Central memory CD8-positive, alpha-beta T cell (primary cell): Measurements from ENCODE around the gene SYNPO2.

Experiments used
- ATAC-seq: fragments of 150-1000 bp; cut with Tn5 transposase; replicated peaks from 2 replicates; pipeline ENCODE4 v1.10.0; 2022; ENCODE audit warnings: mild to moderate bottlenecking, moderate FRiP score, moderate number of reproducible peaks; ENCODE audit not compliant: poor library complexity, severe bottlenecking; ENCODE audit errors: extremely low read depth
- DNase-seq, 2 donors: peaks; one replicate each; pipeline ENCODE4 v3.0.0; 2021; ENCODE audit warnings: low spot score in 2 of 2
- H3K27ac Mint-ChIP-seq: one replicate; pipeline ENCODE4 v1.8.0; 2022; ENCODE audit warnings: low read depth, mild to moderate bottlenecking, moderate library complexity, mixed read lengths
- H3K27me3 Mint-ChIP-seq: one replicate; pipeline ENCODE4 v1.8.0; 2022; ENCODE audit warnings: mixed read lengths
- H3K36me3 Mint-ChIP-seq: one replicate; pipeline ENCODE4 v1.8.0; 2022; ENCODE audit warnings: mild to moderate bottlenecking, moderate library complexity, mixed read lengths; ENCODE audit not compliant: insufficient read depth
- H3K4me1 Mint-ChIP-seq: one replicate; pipeline ENCODE4 v1.8.0; 2022; ENCODE audit warnings: mixed read lengths
- H3K4me3 Mint-ChIP-seq: one replicate; pipeline ENCODE4 v1.8.0; 2022; ENCODE audit warnings: mild to moderate bottlenecking, moderate library complexity, mixed read lengths
- H3K9me3 Mint-ChIP-seq: one replicate; pipeline ENCODE4 v1.8.0; 2022; ENCODE audit warnings: mixed read lengths

Gene SYNPO2

DNA sequence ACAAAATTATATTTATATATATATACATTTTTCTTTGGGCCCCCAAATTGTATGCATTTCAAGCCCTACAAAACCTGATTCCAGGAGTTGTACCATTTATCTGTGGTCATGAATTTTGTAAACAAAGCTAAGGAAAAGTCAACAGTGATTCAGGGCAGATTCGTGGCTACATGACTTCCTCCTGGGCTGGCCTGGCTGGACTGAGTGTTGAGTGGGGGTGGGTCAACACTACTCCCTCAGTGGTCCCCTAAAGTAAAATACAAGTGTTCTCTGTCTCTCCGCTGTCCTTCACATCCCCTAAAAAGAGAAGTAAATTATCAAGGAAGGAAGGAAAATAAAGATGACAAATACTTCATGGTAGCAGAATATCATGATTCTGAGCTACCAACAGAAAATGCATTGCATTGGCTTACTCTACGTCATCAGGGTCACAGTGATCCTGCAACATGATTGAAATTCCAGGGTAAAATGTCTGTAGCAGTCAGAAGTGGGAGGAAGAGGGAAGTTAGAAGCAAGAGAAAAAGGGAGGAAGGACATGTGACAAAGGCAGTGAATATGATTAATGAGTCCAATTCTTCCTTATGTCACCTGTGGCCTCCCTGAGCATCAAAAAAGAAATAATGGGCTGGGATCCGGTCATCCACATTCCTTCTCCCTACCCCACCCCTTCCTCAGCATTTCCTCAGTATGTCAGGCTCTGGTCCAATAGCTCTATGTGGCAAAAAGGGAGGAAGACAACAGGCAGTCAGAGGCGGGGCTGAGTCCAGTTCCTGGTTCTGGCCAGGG lies 204.6 kb downstream of the SYNPO2 start:
- Mint-ChIP-seq H3K36me3 (no peaks in the 10 kb centered on the region), H3K27ac (no peak overlapping the region), H3K4me1 (peaks cover 9% of the 10 kb centered on the region), H3K4me3 (no peak overlapping the region), H3K27me3 (peaks cover 20% of the 10 kb centered on the region), H3K9me3 (no peaks in the 10 kb centered on the region)
- ATAC-seq, result no peak
- DNase-seq, result no peak

- Mint-ChIP-seq H3K27ac (peak overlapping the region; percentile 77), H3K36me3 (no peaks in the 10 kb centered on the region), H3K9me3 (no peaks in the 10 kb centered on the region), H3K4me1 (peaks cover 9% of the 10 kb centered on the region), H3K27me3 (peaks cover 36% of the 10 kb centered on the region), H3K4me3 (peak overlapping the region; percentile 66)
- DNase-seq (no peak), ATAC-seq (no peak)
These were observed 208.7 kb downstream of the SYNPO2 start for GRCh38 chr4:119097282-119097900.

DNA sequence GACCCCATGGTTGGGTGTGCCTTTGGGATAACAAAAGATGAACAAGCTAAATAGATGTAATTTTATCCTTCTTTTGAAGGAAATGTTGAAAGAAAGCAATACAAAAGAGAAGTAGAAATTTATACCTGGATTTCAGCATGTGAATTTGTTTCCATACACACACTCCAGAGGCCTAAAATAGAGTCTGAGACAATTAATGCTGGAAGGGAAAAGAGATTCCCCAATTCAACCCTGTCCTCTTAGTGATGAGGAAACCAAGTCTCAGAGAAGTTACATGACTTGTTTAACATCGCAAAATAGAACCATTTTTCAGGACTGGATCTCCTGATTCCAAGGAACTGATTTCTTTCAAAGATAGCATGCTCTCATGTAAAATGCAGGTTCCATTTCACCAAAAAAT lies 209.7 kb downstream of the SYNPO2 start:
- H3K9me3 Mint-ChIP-seq, result no peaks in the 10 kb centered on the region
- ATAC-seq, result no peak
- H3K36me3 Mint-ChIP-seq, result no peaks in the 10 kb centered on the region
- H3K27me3 Mint-ChIP-seq, result peaks cover 36% of the 10 kb centered on the region
- H3K4me1 Mint-ChIP-seq, result peaks cover 9% of the 10 kb centered on the region
- no peak for DNase-seq
- H3K27ac Mint-ChIP-seq, result no peak overlapping the region
- no peak overlapping the region for H3K4me3 Mint-ChIP-seq

DNA sequence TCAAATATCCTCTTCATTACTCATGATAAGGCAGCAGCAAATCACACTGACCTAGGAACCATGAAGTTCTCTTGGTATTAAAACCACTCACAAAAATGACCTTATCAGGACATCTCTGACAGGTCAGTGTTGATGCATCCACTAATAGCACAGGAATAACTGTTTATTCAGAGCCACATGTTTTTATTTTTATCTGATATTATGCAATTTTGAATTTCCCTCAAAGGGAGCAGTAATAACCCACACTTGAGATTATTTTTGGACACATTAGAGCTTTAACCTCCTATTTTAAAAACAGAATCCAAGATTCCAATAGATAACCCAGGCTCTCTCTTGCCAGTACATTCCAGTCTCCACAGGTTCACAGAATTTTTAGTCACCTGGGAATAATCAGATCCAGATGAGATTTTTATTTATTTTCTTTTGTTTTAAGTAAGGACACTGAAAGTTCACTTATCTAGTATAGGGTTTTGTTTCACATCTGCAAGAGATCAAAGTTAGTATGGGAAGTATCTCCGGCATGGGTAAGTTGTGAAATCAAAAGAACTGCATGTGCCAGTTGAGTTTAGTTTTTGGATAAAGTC lies 210.7 kb downstream of the SYNPO2 start:
- H3K36me3 Mint-ChIP-seq, result no peaks in the 10 kb centered on the region
- no peak for ATAC-seq
- DNase-seq, result no peak
- peaks cover 36% of the 10 kb centered on the region for H3K27me3 Mint-ChIP-seq
- H3K4me1 Mint-ChIP-seq, result peaks cover 9% of the 10 kb centered on the region
- H3K9me3 Mint-ChIP-seq, result no peaks in the 10 kb centered on the region
- H3K4me3 Mint-ChIP-seq, result no peak overlapping the region
- H3K27ac Mint-ChIP-seq, result no peak overlapping the region

DNA sequence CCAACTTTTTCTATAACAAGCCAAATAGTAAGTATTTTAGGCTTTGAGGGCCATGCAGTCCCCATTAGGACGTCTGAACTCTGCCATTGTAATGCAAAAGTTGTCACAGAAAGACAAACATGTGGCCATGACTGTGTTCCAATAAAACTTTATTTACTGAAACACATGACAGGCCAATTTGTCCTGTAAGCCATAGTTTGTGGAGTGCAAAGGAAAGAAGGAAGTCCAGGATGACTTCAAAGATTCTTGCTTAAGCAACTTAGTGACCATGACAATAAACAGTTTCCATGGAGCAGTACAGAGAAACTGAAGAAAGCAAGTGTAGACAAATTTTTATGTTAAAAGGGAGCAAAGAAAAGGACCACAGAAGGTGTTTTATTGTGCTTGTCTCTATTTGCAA lies 212.0 kb downstream of the SYNPO2 start:
- Mint-ChIP-seq H3K9me3 (no peaks in the 10 kb centered on the region), H3K27ac (peak overlapping the region; percentile 70), H3K4me1 (peaks cover 9% of the 10 kb centered on the region), H3K36me3 (no peaks in the 10 kb centered on the region), H3K27me3 (peaks cover 25% of the 10 kb centered on the region), H3K4me3 (no peak overlapping the region)
- ATAC-seq (no peak), DNase-seq (no peak)

GRCh38 chr4:119103263-119103662 lies 214.6 kb downstream of the SYNPO2 start:
- H3K27ac Mint-ChIP-seq, result no peak overlapping the region
- DNase-seq (no peak), ATAC-seq (no peak)
- H3K9me3 Mint-ChIP-seq, result no peaks in the 10 kb centered on the region
- H3K4me1 Mint-ChIP-seq, result no peaks in the 10 kb centered on the region
- no peak overlapping the region for H3K4me3 Mint-ChIP-seq
- peaks cover 33% of the 10 kb centered on the region for H3K27me3 Mint-ChIP-seq
- H3K36me3 Mint-ChIP-seq, result no peaks in the 10 kb centered on the region

DNA sequence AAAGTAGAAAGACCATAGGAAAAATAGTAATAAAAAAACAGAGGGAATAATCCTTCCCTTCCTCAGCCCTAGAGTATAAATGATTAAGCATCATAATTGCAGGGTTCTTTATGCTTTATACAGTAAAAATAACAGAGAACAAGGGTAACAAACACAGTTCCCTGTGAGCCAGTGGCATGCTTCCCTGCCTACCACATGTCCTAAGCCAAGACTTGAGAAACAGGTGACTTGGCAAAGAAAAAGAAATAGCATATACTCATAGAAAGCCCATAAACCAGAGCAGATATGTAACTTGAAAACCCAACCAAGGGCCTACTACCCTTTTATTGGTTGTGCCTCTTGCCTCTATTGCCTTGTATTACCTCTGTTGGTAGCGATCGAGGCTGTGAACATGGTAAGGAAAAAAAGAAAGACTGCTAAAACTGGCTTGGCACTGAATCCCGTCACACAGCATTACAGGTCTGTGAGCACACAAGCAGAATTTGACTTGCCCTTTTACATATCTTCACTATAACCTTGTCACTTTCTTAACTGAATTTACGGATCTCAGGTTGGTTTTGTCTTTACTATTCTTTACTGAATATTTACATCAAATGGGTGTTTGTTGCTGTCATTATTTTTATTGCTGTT lies 216.1 kb downstream of the SYNPO2 start:
- H3K4me3 Mint-ChIP-seq, result no peak overlapping the region
- no peak for ATAC-seq
- H3K4me1 Mint-ChIP-seq, result no peaks in the 10 kb centered on the region
- no peak for DNase-seq
- H3K36me3 Mint-ChIP-seq, result no peaks in the 10 kb centered on the region
- no peaks in the 10 kb centered on the region for H3K9me3 Mint-ChIP-seq
- H3K27me3 Mint-ChIP-seq, result peaks cover 44% of the 10 kb centered on the region
- H3K27ac Mint-ChIP-seq, result no peak overlapping the region

- no peaks in the 10 kb centered on the region for H3K4me1 Mint-ChIP-seq
- no peak overlapping the region for H3K4me3 Mint-ChIP-seq
- H3K27me3 Mint-ChIP-seq, result peaks cover 40% of the 10 kb centered on the region
- ATAC-seq, result no peak
- no peak for DNase-seq
- no peaks in the 10 kb centered on the region for H3K36me3 Mint-ChIP-seq
- no peaks in the 10 kb centered on the region for H3K9me3 Mint-ChIP-seq
- H3K27ac Mint-ChIP-seq, result no peak overlapping the region
These were observed 217.0 kb downstream of the SYNPO2 start for GRCh38 chr4:119105605-119106004.

DNA sequence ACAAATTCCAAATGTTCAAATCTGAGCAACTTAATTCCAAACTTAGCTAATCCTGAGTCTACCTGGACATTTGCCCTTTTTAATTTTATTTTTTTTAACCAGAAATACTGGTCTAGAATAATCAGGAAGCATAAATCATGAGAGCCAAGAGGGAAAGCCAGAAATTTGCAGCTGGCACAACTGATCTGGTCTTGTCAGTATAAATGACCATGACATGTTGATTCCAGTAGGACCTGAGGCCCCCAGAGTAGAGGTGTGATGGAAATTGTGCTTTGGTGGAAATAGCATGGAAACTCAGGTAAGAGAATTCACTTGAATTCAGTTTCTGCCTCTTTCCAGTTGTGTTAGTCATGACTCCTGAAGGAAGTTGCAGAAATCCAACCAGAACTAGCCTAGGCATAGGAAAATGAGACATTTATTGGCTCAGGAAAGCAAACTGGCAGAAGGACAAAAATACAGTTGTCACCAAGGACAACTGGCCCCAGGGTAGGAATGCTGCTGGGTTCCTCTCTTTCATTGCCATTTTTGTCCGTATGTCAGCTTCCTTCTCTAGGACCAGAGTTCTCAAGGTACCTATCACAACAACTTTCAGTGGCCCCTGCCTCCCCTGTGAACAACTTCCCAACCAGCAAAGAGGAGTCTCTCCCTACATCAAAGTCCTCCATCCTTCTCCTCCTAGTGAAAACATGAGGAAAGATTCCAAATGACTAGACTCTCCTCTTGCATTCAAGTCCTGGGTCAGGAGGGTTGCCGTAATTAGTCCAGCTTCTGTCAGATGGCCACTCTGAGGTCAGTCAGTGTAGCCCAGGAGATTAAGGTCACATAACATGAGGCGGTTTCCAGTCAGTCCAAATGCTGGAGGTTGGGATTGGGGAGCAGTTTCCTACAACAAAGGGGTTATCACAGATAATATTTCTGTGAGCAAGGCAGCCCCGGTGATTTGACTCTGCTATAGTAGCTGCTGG lies 217.7 kb downstream of the SYNPO2 start:
- Mint-ChIP-seq H3K4me3 (no peak overlapping the region), H3K27me3 (peaks cover 33% of the 10 kb centered on the region), H3K9me3 (no peaks in the 10 kb centered on the region), H3K4me1 (no peaks in the 10 kb centered on the region), H3K36me3 (no peaks in the 10 kb centered on the region), H3K27ac (no peak overlapping the region)
- DNase-seq, result no peak
- no peak for ATAC-seq

DNA sequence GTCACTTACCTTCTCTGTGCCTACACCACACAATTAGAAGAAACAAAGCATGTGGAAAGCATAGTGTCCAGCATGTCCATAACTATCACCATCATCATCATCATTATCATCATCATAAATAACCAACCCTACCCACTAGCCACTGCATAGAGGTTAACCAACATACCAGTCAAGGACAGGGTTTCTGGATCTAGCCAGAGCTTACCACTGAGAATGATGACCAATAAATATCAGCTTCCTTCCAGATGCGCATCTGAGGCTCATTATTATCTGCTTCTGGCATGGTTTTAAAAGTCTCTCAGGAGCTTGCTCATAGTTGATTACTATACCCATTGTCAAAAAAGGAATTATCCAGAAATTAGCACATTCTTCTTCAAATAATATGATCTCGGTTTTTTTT lies 221.5 kb downstream of the SYNPO2 start:
- H3K27me3 Mint-ChIP-seq, result peaks cover 42% of the 10 kb centered on the region

More for the DNA sequence above, 221.5 kb downstream of the SYNPO2 start:
- Mint-ChIP-seq H3K9me3 (no peaks in the 10 kb centered on the region), H3K4me3 (no peak overlapping the region), H3K4me1 (no peaks in the 10 kb centered on the region), H3K36me3 (no peaks in the 10 kb centered on the region), H3K27ac (no peak overlapping the region)
- ATAC-seq (no peak), DNase-seq (no peak)
